Measurements from ENCODE around the gene NPC1L1.

DNA sequence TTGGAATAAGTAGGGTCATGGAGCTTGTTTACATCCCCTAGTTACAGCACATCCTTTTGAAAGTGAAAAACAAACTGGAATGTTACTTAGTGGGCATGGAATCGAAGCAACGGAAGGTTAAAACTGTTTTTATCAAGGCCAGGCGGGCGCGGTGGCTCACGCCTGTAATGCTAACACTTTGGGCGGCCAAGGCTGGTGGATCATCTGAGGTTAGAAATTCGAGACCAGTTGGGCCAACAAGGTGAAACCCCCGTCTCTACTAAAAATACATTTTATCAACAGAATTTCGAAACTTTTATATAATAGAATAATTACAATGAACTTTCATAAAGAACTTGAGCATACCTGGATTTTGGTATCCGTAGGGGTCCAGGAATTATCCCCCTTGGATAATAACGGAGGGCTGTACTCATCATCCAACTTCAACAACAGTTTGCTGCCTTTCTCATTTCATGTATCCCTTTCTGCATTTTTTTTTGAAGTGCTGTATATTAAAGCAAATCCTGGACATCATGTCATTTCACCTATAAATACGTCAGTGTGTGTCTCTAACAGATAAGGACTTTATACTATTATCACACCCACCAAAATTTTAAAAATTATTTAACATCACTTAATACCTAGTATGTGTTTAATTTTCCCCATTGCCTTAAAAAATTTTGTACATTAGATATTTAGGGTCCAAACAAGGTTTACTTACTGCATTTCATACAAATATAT, 42.2 kb upstream of the NPC1L1 start:
- TF ChIP-seq ZNF274 (IDR thresholded peaks at IDR 0.05; ENCODE audit: low read depth, low read length), result no peak
- no peak for TF ChIP-seq YY1 (IDR thresholded peaks at IDR 0.05; ENCODE audit: insufficient read depth, insufficient read length)
